PC-9 (cell line): ENCODE data around the gene GLB1L2. TPM values are rescaled to one million over a fixed set of nuclear protein-coding genes. Genes with fewer than 3 reads are reported as not detected.

Experiments
- BruUV-seq: library from RNA; stranded (reverse); fragments of 400-500 nt; replicated peaks from 2 replicates; lab custom pipeline; 2021; lab: Mats Ljungman, UMichigan
- CTCF ChIA-PET: fragments of 300-600 bp; sonication (Branson Sonifier 250); formaldehyde crosslinking; loops from one replicate; lab custom pipeline; 2022; ENCODE audit warnings: antibody characterized with exemption; lab: Charles Lee
- POLR2A ChIA-PET: fragments of 300-600 bp; sonication (Branson Sonifier 250); formaldehyde crosslinking; loops from one replicate; lab custom pipeline; 2022; ENCODE audit warnings: antibody characterized with exemption; ENCODE audit not compliant: unreplicated experiment; lab: Charles Lee
- DNase-seq, 2 experiments: peaks; one replicate each; pipeline versions ENCODE4 v3.0.0 to v3.0.0-alpha.2; 2015 to 2022; ENCODE audit warnings: mixed read lengths in 1 of 2
- H2AFZ ChIP-seq: fragments of 200-600 bp; sonication (generic); 2 replicates; pipeline ENCODE4 v1.8.1; 2017; ENCODE audit warnings: antibody characterized with exemption
- H3F3A ChIP-seq: fragments of 200-600 bp; sonication (generic); 2 replicates; pipeline ENCODE4 v1.8.1; 2017; ENCODE audit warnings: antibody characterized with exemption, mild to moderate bottlenecking, low read depth; ENCODE audit not compliant: insufficient read depth
- H3K27ac ChIP-seq: fragments of 200-600 bp; sonication (generic); 2 replicates; pipeline ENCODE4 v1.6.1; 2016; ENCODE audit warnings: mixed run types
- H3K27me3 ChIP-seq: fragments of 200-600 bp; sonication (generic); 2 replicates; pipeline ENCODE4 v1.6.1; 2016; ENCODE audit warnings: low read depth, mixed run types; ENCODE audit not compliant: insufficient read depth
- H3K36me3 ChIP-seq: fragments of 200-600 bp; sonication (generic); 2 replicates; pipeline ENCODE4 v1.6.1; 2016; ENCODE audit warnings: low read depth, mixed run types
- H3K4me1 ChIP-seq: fragments of 200-600 bp; sonication (generic); replicated peaks from 2 replicates; pipeline ENCODE4 v1.6.1; 2016; ENCODE audit warnings: mixed run types; ENCODE audit not compliant: insufficient read depth
- H3K4me2 ChIP-seq: fragments of 200-600 bp; sonication (generic); 2 replicates; pipeline ENCODE4 v1.6.1; 2017; ENCODE audit warnings: mixed run types
- H3K4me3 ChIP-seq: fragments of 200-600 bp; sonication (generic); 2 replicates; pipeline ENCODE4 v1.6.1; 2016; ENCODE audit warnings: mixed run types
- H3K79me2 ChIP-seq: fragments of 200-600 bp; sonication (generic); 2 replicates; pipeline ENCODE4 v1.6.1; 2017; ENCODE audit warnings: low read depth, mixed run types
- H3K9me2 ChIP-seq: fragments of 200-600 bp; sonication (generic); 2 replicates; pipeline ENCODE4 v1.8.1; 2017; ENCODE audit warnings: mild to moderate bottlenecking; ENCODE audit not compliant: insufficient read depth
- H3K9me3 ChIP-seq: fragments of 200-600 bp; sonication (generic); 2 replicates; pipeline ENCODE4 v1.8.1; 2016; ENCODE audit warnings: low read depth; ENCODE audit not compliant: insufficient read depth
- H4K20me1 ChIP-seq: fragments of 200-600 bp; sonication (generic); 2 replicates; pipeline ENCODE4 v1.8.1; 2017; ENCODE audit not compliant: insufficient read depth
- CTCF ChIP-seq: fragments of 200-600 bp; sonication (generic); conservative IDR thresholded peaks from 2 replicates; pipeline ENCODE4 v1.6.1; 2017; ENCODE audit warnings: mixed run types, antibody characterized with exemption, mild to moderate bottlenecking, moderate library complexity
- EZH2 ChIP-seq: fragments of 200-600 bp; sonication (generic); IDR thresholded peaks from 2 replicates; pipeline ENCODE4 v1.8.0; 2017; ENCODE audit warnings: antibody characterized with exemption, low read depth
- intact Hi-C: fragments of 100-400 bp; cut with micrococcal nuclease; formaldehyde crosslinking; loops from one replicate; pipeline ENCODE4 v1.10.0; 2022; ENCODE audit not compliant: unreplicated experiment
- total RNA-seq: library from RNA; stranded (reverse); gene quantifications from 2 replicates; pipeline ENCODE4 v1.2.3, GENCODE V29; 2021

GLB1L2 gene
- total RNA-seq, 1 experiment from 2014 or later, result 32.2 TPM

- peaks cover 88% of the 10 kb centered on the region for H3K27me3 ChIP-seq
- H3K9me2 ChIP-seq, result no peaks in the 10 kb centered on the region
- CTCF ChIA-PET, result no interaction called here
- H4K20me1 ChIP-seq, result no peaks in the 10 kb centered on the region; the same call in 1 of the 2 replicates
- BruUV-seq, result no TSS peak
- H3K9me3 ChIP-seq, result no peaks in the 10 kb centered on the region
- intact Hi-C loops, result no loop called here
- H3K36me3 ChIP-seq, result no peaks in the 10 kb centered on the region
- no peak for DNase-seq
- no peak overlapping the region for H2AFZ ChIP-seq
- no peaks in the 10 kb centered on the region for H3F3A ChIP-seq
- no peaks in the 10 kb centered on the region for H3K79me2 ChIP-seq
- TF ChIP-seq EZH2, result no peak
- no peak for TF ChIP-seq CTCF
- POLR2A ChIA-PET, result interaction anchor here (0.7 kb wide), 1 partner anchor 64 kb away, joined by 4 read pairs; no protein-coding TSS in a partner anchor
- H3K4me2 ChIP-seq, result no peak overlapping the region
- H3K4me3 ChIP-seq, result no peak overlapping the region
- H3K27ac ChIP-seq, result no peak overlapping the region
- no peaks in the 10 kb centered on the region for H3K4me1 ChIP-seq
Observed at GRCh38 chr11:134388590-134388989, 56.8 kb downstream of the GLB1L2 start.

DNA sequence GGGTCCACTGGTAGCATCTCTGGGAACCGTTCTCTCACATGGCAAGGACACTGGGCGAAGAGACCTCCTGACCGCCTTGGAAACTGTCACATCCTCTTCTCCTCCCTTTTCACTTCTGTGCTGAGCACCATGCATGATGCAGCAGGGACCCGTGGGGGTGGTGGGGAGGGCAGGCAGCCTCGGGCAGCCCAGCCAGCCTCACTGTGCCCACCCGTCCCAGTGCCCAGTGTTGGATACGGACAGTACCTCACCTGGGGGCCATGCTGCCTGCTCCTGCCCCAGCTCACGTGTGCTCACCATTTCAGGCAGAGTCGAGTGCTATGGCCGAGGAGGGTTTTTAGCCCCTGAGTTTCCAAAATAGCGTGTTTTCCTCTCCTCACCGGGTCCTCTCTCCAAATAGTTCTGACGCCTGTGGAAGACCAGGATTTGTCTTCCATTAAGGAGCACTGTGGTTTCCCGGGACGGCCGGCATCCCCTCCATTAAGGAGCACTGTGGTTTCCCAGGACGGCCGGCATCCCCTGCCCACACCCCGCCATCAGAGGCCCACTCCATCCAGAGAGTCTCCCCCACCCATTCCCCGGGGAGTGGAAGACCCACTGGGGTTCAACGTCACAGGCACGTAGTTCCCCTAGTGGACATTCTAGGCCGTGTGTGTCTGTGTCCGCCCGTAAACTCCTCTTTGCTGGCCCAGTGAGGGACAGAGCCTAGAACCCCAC, 57.8 kb downstream of the GLB1L2 start:
- no peaks in the 10 kb centered on the region for H3K9me2 ChIP-seq
- no peaks in the 10 kb centered on the region for H3K4me1 ChIP-seq
- no peaks in the 10 kb centered on the region for H3K9me3 ChIP-seq
- H3K27me3 ChIP-seq, result peaks cover 94% of the 10 kb centered on the region
- no peaks in the 10 kb centered on the region; the same call in 1 of the 2 replicates for H4K20me1 ChIP-seq
- H3K27ac ChIP-seq, result no peak overlapping the region
- POLR2A ChIA-PET, result no interaction called here
- no peak overlapping the region for H2AFZ ChIP-seq
- no peak for DNase-seq
- no peak for TF ChIP-seq EZH2
- no peak for TF ChIP-seq CTCF
- no peaks in the 10 kb centered on the region for H3K79me2 ChIP-seq
- CTCF ChIA-PET, result no interaction called here
- H3K4me2 ChIP-seq, result no peak overlapping the region
- H3K36me3 ChIP-seq, result no peaks in the 10 kb centered on the region
- H3K4me3 ChIP-seq, result no peak overlapping the region
- no TSS peak for BruUV-seq
- H3F3A ChIP-seq, result no peaks in the 10 kb centered on the region
- intact Hi-C loops, result no loop called here

DNA sequence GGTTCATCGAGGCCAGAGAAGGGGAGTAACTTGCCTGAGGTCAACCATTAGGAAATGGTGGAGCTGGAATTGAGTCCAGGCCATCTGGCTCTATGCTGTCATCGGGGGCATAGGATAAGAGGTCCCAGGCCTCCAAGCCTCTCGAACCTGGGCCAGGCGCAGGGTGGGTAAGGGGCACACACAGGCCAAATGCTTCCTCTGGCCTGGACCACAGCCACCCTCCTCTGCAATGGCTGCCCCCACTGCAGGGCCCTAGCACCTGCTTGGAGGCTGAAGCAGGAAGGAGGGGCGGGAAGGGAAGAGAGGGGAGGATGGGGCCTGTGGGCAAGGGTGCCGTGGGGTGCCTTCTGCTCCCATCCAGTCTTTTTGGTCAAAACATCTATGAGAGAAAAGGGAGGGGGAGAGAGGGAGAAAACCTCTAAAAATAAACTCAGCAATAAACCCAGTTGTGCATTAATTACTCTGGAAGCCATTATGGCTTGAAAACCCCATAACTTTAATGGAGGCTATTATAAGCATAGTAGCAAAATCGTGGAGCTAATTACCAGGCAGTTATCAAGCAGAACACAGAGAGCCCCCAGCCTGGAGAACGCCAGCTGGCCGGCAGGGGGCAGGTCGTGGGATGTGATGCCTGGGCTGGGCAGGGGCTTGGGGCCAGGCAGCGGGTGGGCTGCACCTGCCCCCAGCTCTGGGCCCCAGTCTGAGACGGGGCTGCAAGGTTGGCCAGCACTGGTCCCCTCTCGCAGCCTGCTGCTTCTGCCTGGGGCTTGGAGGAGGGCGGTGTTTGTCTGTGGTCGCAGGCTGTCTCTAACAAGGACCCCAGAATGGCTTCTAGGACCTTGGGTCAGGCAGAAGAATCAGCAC, 59.1 kb downstream of the GLB1L2 start:
- CTCF ChIA-PET, result no interaction called here
- H3K27me3 ChIP-seq, result peaks cover 97% of the 10 kb centered on the region
- H3K9me3 ChIP-seq, result no peaks in the 10 kb centered on the region
- BruUV-seq, result no TSS peak
- no peaks in the 10 kb centered on the region; the same call in 1 of the 2 replicates for H4K20me1 ChIP-seq
- intact Hi-C loops, result no loop called here
- H3K79me2 ChIP-seq, result no peaks in the 10 kb centered on the region
- no peaks in the 10 kb centered on the region for H3K36me3 ChIP-seq
- H3F3A ChIP-seq, result no peaks in the 10 kb centered on the region
- no peaks in the 10 kb centered on the region for H3K4me1 ChIP-seq
- no peak overlapping the region for H3K4me3 ChIP-seq
- H3K4me2 ChIP-seq, result no peak overlapping the region
- POLR2A ChIA-PET, result no interaction called here
- DNase-seq, result no peak
- TF ChIP-seq EZH2 (no peak), CTCF (0 out of 2 replicates have a peak, but pooled peaks have one; percentile 28)
- no peak overlapping the region for H2AFZ ChIP-seq
- no peaks in the 10 kb centered on the region for H3K9me2 ChIP-seq
- H3K27ac ChIP-seq, result no peak overlapping the region
